Right lobe of liver (tissue), 6 donors: ENCODE results near the gene CHST8. TPM values are rescaled to one million over a fixed set of nuclear protein-coding genes. Genes with fewer than 3 reads are reported as not detected.
A peak's percentile ranks its signal among the peaks of the same experiment; 100 is the strongest.

Experiments
- ATAC-seq, 4 donors: fragments of 200-7000 bp; cut with Tn5 transposase; one replicate each; pipeline ENCODE4 v1.9.1; 2020; ENCODE audit warnings: mild to moderate bottlenecking in 4 of 4, moderate library complexity in 4 of 4
- DNase-seq, 3 donors: peaks; one replicate each; pipeline ENCODE4 v3.0.0-alpha.2; 2020
- H3K27ac ChIP-seq, 3 donors: fragments of 200-600 bp; one replicate each; pipeline ENCODE4 v1.8.0; 2022
- H3K27me3 ChIP-seq, 2 donors: fragments of 200-600 bp; one replicate each; pipeline ENCODE4 v1.8.0; 2022
- H3K36me3 ChIP-seq, 4 donors: fragments of 200-600 bp; sonication (generic) in 1 of 4; one replicate each; pipeline versions ENCODE4 v1.5.1 to v1.8.0; 2017 to 2022; ENCODE audit warnings: control low read depth in 1 of 4
- H3K4me1 ChIP-seq, 4 donors: fragments of 200-600 bp; sonication (generic) in 1 of 4; one replicate each; pipeline versions ENCODE4 v1.5.1 to v1.8.0; 2017 to 2022; ENCODE audit warnings: control low read depth in 1 of 4
- H3K4me3 ChIP-seq, 3 donors: fragments of 200-600 bp; one replicate each; pipeline ENCODE4 v1.8.0; 2022
- H3K9me3 ChIP-seq, 4 donors: fragments of 200-600 bp; sonication (generic) in 1 of 4; one replicate each; pipeline versions ENCODE4 v1.5.1 to v1.8.0; 2017 to 2022; ENCODE audit warnings: control low read depth in 1 of 4
- POLR2A ChIP-seq: fragments of 450-650 bp; IDR thresholded peaks from one replicate; pipeline ENCODE4 v1.6.1; 2017; ENCODE audit warnings: antibody characterized with exemption, mild to moderate bottlenecking
- WGBS: methylation state at CpG from one replicate; pipeline ENCODE4 v1.1.6; 2018; ENCODE audit warnings: low coverage, low lambda C conversion rate; ENCODE audit not compliant: insufficient coverage; ENCODE audit errors: missing lambda C conversion rate; 5-methylcytosine and 5-hydroxymethylcytosine counted together
- intact Hi-C, 2 donors: fragments of 100-400 bp; cut with DNase I; formaldehyde crosslinking; loops; one replicate each; pipeline versions ENCODE4 v1.11.2 to v1.14.1; 2022
- total RNA-seq, 6 experiments: library from RNA; depleted of rRNA in 2 of 6; stranded (reverse); fragments of >200 nt in 2 of 6; fragmentation: NEBNext Ultra II Directional in 3 of 6; extraction: Animal tissue kit (Norgen Biotek cat#: 25700) in 3 of 6; gene quantifications; one replicate each; pipeline versions ENCODE4 v1.1.0 to v1.2.4, GENCODE V29; 2016 to 2023
- TF ChIP-seq, protein P1 (sequence below), 4 donors: fragments of 200-600 bp in 3 of 4; fragments of 450-650 bp in 1 of 4; IDR thresholded peaks; one replicate each; pipeline versions ENCODE4 v1.5.1 to v1.8.0; 2016 to 2022; ENCODE audit warnings: antibody characterized with exemption in 4 of 4, mild to moderate bottlenecking in 2 of 4
- donor health status: DM: no; HTN: yes; CAD: no.
- donor health status: DM: no; HTN: no; CAD: no.
- donor health status: DM: no; HTN: no; CAD: no.
- donor health status: DM: no; HTN: yes; CAD: no.
- donor health status: DM: no; HTN: yes; CAD: no.

Gene CHST8
- total RNA-seq, 6 experiments from 2014 or later, result 0.12 to 0.19 TPM; not detected in 4

GRCh38 chr19:33631609-33631973 lies 9.8 kb downstream of the CHST8 start:
- no peaks in the 10 kb centered on the region for H3K9me3 ChIP-seq
- 33% methylated on average over 2 of the region's 6 CpGs for WGBS
- no peaks in the 10 kb centered on the region for H3K4me1 ChIP-seq
- no peak for ATAC-seq
- peak in 1 of 3 donors; percentile 14 for DNase-seq
- no peak for TF ChIP-seq POLR2A
- TF ChIP-seq, protein P1, sequence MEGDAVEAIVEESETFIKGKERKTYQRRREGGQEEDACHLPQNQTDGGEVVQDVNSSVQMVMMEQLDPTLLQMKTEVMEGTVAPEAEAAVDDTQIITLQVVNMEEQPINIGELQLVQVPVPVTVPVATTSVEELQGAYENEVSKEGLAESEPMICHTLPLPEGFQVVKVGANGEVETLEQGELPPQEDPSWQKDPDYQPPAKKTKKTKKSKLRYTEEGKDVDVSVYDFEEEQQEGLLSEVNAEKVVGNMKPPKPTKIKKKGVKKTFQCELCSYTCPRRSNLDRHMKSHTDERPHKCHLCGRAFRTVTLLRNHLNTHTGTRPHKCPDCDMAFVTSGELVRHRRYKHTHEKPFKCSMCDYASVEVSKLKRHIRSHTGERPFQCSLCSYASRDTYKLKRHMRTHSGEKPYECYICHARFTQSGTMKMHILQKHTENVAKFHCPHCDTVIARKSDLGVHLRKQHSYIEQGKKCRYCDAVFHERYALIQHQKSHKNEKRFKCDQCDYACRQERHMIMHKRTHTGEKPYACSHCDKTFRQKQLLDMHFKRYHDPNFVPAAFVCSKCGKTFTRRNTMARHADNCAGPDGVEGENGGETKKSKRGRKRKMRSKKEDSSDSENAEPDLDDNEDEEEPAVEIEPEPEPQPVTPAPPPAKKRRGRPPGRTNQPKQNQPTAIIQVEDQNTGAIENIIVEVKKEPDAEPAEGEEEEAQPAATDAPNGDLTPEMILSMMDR (IDR thresholded peaks at IDR 0.05), result no peak
- H3K27me3 ChIP-seq, result no peaks in the 10 kb centered on the region
- no peak overlapping the region for H3K4me3 ChIP-seq
- H3K36me3 ChIP-seq, result no peaks in the 10 kb centered on the region
- no peak overlapping the region for H3K27ac ChIP-seq
- intact Hi-C loops, result no loop called here

DNA sequence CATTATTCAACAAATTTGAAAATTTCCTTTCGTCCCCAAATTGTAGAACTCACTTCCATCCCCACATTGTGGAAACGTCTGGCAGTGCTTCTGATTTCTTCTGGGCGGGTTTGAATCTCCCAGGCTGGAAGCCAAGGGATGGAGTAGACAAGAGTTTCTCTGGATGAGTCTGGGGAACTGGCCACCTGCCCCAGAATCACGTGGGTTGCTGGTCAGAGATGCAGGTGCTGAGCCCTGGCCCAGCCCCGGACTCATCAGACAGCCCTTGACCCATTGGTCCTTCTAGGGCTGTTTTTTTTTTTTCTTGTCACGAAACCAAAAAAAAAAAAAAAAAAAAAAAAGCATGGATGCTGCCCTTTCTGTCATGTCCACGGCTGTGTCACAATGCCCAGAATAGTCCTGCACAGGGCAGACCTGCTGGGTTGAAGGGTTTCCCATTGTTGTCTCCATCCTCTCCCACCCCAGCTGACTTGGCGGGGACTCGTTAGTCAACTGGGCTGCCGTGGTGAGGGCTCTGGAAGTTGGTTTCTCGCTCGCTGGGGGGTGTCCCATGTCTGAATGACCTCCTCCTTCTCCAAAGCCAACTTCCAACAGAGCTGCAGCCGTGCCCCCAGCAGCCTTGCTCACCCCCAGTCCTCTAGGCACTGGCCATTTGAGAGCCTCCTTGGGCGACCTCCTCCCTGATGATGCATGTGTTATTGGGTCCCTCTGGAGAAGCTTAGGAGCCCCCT lies 12.8 kb downstream of the CHST8 start:
- WGBS, result 48% methylated on average over 6 of the region's 14 CpGs
- TF ChIP-seq, protein P1 (IDR thresholded peaks at IDR 0.05), result no peak
- no peak for TF ChIP-seq POLR2A
- no peak overlapping the region for H3K4me3 ChIP-seq
- ATAC-seq (no peak), DNase-seq (peak in 1 of 3 donors; percentile 33)
- no peaks in the 10 kb centered on the region for H3K36me3 ChIP-seq
- no peaks in the 10 kb centered on the region for H3K9me3 ChIP-seq
- H3K4me1 ChIP-seq, result no peaks in the 10 kb centered on the region
- no peaks in the 10 kb centered on the region for H3K27me3 ChIP-seq
- no peak overlapping the region for H3K27ac ChIP-seq
- intact Hi-C loops, result no loop called here

DNA sequence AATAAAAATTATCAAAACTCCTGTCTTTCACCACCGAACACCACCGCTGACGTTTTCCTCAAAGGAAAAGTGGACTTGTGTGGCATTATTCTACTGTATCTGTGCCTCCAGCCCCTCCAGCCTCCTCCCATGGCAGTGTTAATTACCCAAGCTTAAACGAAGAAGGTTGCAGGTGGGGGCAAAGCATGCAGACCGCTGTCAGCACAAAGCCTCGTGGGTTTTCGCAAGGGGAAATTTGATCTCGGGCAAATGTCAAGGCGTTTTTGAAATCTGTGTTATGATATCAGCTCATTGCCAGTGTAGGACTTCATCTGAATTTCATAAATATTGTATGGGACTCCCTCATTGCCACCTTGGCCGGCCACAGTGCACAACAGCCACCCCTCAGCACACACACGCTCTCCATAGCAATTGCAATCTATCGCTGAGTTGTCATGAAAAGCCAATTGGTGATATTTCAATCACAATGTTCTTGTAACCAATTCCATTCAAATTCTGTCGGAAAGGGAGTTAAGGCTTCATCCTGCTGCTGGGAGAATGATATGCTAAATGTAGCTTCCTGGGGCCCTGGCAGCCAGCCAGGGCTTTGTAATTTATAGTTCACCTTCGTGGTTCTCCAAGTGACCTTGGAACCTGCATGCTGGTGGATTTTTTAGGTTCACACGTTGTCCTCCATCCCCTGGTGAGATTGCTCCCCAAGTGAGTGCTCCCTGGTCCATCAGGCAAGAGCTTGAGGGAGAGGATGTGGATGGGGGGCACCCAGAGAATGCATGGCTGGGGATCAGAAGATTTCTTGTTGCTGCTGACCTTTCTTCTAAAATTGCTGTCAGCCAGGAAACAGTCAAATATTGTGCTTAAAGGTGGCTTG lies 16.6 kb downstream of the CHST8 start:
- H3K36me3 ChIP-seq, result no peaks in the 10 kb centered on the region
- DNase-seq (no peak), ATAC-seq (no peak)
- no peaks in the 10 kb centered on the region for H3K4me1 ChIP-seq
- no peak overlapping the region for H3K4me3 ChIP-seq
- 25% methylated on average over 15 of the region's 15 CpGs for WGBS
- intact Hi-C loops, result no loop called here
- no peaks in the 10 kb centered on the region for H3K27me3 ChIP-seq
- no peaks in the 10 kb centered on the region for H3K9me3 ChIP-seq
- H3K27ac ChIP-seq, result no peak overlapping the region
- TF ChIP-seq POLR2A, result no peak
- TF ChIP-seq, protein P1 (IDR thresholded peaks at IDR 0.05), result no peak

DNA sequence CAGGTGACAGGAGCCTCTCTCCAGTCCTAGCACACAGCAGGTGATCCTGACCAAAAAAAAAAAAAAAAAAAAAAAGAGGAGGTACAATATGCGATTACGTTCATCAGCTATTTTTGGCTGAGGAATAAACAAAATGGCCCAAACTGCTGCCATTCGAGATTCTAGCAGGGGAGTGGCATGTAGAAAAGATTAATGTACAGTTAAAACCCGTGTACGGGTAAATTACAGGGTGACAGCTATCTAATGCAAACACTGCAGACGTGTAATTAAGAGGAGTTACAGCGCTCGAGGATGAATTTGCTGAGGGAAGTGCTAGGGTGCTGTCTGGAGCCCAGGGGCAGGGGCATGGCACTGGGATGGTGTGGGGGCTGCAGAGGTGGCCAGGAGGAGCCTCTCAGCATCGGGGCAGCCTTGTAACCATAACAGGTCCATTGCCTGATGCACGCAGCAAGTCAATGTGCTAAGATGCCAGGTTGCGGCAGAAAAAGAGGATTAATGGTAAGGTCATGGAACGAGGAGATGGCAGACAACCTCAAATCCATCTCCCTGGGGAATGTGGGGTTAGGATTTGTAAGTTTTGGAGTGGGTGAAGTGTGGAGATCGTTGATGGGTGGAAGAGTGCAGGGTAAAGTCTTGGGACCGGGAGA lies 17.4 kb downstream of the CHST8 start:
- Histone ChIP-seq H3K36me3 (no peaks in the 10 kb centered on the region), H3K9me3 (no peaks in the 10 kb centered on the region), H3K4me3 (no peak overlapping the region), H3K4me1 (no peaks in the 10 kb centered on the region), H3K27ac (no peak overlapping the region), H3K27me3 (no peaks in the 10 kb centered on the region)
- ATAC-seq (no peak), DNase-seq (no peak)
- TF ChIP-seq, protein P1 (IDR thresholded peaks at IDR 0.05), result no peak
- TF ChIP-seq POLR2A, result no peak
- intact Hi-C loops, result no loop called here
- 44% methylated on average over 14 of the region's 14 CpGs for WGBS
